ENCODE measurements around the gene KCNK2.

- TF ChIP-seq, protein P1, sequence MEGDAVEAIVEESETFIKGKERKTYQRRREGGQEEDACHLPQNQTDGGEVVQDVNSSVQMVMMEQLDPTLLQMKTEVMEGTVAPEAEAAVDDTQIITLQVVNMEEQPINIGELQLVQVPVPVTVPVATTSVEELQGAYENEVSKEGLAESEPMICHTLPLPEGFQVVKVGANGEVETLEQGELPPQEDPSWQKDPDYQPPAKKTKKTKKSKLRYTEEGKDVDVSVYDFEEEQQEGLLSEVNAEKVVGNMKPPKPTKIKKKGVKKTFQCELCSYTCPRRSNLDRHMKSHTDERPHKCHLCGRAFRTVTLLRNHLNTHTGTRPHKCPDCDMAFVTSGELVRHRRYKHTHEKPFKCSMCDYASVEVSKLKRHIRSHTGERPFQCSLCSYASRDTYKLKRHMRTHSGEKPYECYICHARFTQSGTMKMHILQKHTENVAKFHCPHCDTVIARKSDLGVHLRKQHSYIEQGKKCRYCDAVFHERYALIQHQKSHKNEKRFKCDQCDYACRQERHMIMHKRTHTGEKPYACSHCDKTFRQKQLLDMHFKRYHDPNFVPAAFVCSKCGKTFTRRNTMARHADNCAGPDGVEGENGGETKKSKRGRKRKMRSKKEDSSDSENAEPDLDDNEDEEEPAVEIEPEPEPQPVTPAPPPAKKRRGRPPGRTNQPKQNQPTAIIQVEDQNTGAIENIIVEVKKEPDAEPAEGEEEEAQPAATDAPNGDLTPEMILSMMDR (IDR thresholded peaks at IDR 0.05 in 8 of 11, conservative IDR thresholded peaks at IDR 0.05 in 3 of 11) = no peak
- TF ChIP-seq POLR2A (IDR thresholded peaks at IDR 0.05) (no peak), POLR2AphosphoS5 (IDR thresholded peaks at IDR 0.05) (no peak)
Observed at GRCh38 chr1:215185067-215185620, 102.6 kb downstream of the KCNK2 start.
